ENCODE data around the gene NUP133.

GRCh38 chr1:229454056-229454455 is 54.1 kb downstream of the NUP133 start:
- no peak for TF ChIP-seq POLR2A (IDR thresholded peaks at IDR 0.05)
- TF ChIP-seq CTCF (IDR thresholded peaks at IDR 0.05 in 8 of 11, conservative IDR thresholded peaks at IDR 0.05 in 3 of 11): no peak
- TF ChIP-seq POLR2AphosphoS5 (IDR thresholded peaks at IDR 0.05): no peak
